ENCODE results near the gene SCRT2.
A peak's percentile ranks its signal among the peaks of the same experiment; 100 is the strongest.

Gene SCRT2

GRCh38 chr20:634148-634925, 41.3 kb downstream of the SCRT2 start:
- DNase-seq (ENCODE audit: low spot score) = no peak

GRCh38 chr20:631101-631500, 44.5 kb downstream of the SCRT2 start:
- DNase-seq (ENCODE audit: low spot score) = no peak

- DNase-seq (ENCODE audit: low spot score) = no peak
Measured at GRCh38 chr20:626579-626978, 49.0 kb downstream of the SCRT2 start.

- no peak for DNase-seq (ENCODE audit: low spot score)
Measured at GRCh38 chr20:625360-625932, 50.2 kb downstream of the SCRT2 start.

- DNase-seq (ENCODE audit: low spot score) = no peak
Measured at GRCh38 chr20:623704-624103, 51.9 kb downstream of the SCRT2 start.

GRCh38 chr20:623021-623420, 52.6 kb downstream of the SCRT2 start:
- no peak for DNase-seq (ENCODE audit: low spot score)

- DNase-seq (ENCODE audit: low spot score) = no peak
Measured at GRCh38 chr20:622161-622560, 53.4 kb downstream of the SCRT2 start.

GRCh38 chr20:621125-621756, 54.4 kb downstream of the SCRT2 start:
- DNase-seq (ENCODE audit: low spot score) = peak; percentile 46

GRCh38 chr20:620246-620645, 55.4 kb downstream of the SCRT2 start:
- DNase-seq (ENCODE audit: low spot score) = no peak

- DNase-seq (ENCODE audit: low spot score) = no peak
Measured at GRCh38 chr20:618980-619379, 56.6 kb downstream of the SCRT2 start.

- DNase-seq (ENCODE audit: low spot score) = no peak
Measured at GRCh38 chr20:617934-618690, 57.5 kb downstream of the SCRT2 start.

GRCh38 chr20:615514-615913, 60.1 kb downstream of the SCRT2 start:
- DNase-seq (ENCODE audit: low spot score) = no peak

- DNase-seq (ENCODE audit: low spot score) = no peak
Measured at GRCh38 chr20:611843-612185, 63.8 kb downstream of the SCRT2 start.
